KBM-7 (cell line): ENCODE results near the gene GAB1.

Source experiments
- DNase-seq: peaks from one replicate; pipeline ENCODE4 v3.0.0-alpha.2; 2015
- in situ Hi-C: fragments of 300-500 bp; cut with MboI; formaldehyde crosslinking; loops from 2 replicates; pipeline ENCODE4 v1.14.3; 2020; ENCODE audit warnings: low sequenced_read_pairs, low pct_unique_long_range_greater_than_20kb, mixed read lengths

GAB1 gene

DNA sequence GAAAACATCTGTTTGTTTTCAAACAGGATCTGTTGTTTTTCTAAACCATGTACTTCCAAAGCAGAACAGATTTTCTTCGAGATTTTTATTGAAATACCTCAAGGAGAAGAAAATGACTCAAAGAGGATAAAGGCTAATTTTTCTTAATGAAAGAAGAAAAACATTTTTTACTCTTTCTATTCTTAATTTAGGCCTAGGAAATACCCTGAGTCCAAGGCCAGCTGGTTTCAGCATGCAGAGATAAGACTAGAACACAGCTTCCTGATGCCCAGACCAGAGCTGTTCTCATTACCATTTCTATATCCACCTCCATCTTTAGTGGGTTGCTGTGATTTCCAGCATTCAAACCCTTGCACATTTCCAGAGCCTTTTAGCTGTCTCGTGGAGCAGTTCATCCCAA is 18.3 kb downstream of the GAB1 start:
- in situ Hi-C loops, result no loop called here

DNA sequence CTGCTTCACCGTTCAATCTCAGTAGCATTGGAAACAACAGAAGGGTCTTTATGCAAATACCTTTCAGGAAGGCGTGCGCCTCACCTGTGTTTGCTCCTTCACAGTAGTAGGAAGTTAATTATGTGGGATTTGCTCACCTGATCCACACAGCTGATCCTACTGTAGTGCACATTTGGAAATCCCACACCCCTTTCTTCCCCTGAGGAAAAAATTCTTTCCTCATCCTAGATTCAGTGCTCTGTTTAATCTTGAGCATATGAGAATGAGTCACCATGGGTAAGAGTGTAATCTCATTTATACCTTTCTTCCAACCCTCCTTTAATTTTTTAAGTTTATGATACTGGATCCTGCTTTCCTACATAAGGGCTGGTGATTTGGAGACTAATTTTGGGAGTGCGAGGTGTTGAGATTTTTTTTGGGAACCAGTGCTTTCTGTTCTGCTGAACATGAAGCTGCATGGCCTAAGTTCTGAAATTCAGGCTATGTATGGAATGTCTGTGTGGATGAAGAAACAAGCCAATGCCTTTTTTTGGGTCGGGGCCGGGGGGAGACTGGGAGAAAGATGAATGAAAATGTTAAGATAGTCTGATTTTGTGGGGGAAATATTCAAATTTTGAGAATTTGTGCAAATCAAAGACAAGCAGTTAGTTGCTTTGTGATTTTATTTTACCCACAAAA is 19.0 kb downstream of the GAB1 start:
- no peak for DNase-seq
- in situ Hi-C loops, result no loop called here

More for the DNA sequence above, 18.3 kb downstream of the GAB1 start:
- DNase-seq, result no peak

DNA sequence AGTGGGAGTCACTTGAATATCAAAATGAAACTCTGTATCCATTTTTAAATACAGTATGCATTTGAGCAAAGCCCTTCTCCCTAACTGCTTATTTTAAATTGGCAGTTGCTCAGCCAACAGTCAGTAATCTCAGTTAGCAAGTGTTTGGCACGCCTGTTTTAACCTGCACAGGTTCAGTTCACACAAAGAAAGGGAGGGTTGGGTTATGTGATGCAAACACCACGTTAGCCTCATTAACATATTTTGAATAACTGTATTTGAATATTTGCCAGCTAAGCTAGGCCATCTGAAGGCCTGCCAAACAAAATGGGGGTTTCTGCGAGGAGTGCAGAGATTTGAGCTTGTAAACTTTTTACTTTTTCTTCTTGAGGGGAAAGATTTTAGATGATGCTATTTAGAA is 19.8 kb downstream of the GAB1 start:
- in situ Hi-C loops, result no loop called here
- no peak for DNase-seq

DNA sequence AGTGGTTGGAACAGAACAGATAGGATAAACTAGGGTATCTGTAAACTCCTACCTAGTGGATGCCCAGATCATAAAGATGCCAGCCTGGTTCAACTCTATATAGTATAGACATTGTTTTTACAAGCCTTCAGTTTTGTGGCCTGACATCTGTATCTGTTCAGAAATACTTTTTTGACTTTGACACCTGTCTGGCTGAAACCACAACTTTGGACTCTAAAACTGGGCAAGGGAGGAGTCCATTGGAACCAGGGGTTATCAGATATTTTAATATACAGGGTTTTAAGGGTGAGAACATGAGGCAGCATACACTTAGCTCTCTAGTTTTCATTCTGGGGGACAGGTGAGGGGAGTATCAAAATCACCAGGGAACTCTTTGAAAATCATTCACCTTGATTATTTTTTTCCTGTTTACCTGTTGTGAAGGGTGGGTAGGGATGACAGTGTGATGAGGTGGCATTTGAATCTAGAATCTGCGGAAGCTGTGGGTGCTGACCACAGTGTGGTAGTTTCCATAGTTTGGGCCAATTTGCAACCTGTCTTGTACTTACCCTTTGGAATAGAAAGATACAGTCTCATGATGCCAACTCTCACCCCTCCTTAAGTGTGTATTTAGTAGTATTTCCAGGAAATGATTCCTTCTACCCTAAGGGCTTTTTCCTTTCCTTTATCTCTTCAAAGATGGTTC is 20.6 kb downstream of the GAB1 start:
- no peak for DNase-seq
- in situ Hi-C loops, result no loop called here

DNA sequence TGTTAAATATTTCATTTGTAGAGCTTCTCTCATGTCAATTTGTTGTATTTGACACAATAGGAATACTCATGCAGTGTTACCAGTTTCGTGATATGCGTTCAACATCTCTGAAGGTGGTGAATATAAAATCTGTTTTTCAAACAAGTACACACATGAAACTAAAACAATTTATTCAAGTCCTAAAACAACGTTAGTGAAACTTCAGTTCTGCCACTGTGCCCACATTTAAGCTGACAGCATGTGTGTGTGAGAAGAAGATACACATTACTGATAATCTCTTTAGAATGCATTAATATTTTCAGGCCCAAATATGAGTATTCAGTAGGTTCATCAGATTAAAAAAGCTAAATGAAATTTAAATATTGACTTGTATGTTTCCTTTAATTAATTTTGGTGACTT is 21.7 kb downstream of the GAB1 start:
- in situ Hi-C loops, result no loop called here
- DNase-seq, result no peak

DNA sequence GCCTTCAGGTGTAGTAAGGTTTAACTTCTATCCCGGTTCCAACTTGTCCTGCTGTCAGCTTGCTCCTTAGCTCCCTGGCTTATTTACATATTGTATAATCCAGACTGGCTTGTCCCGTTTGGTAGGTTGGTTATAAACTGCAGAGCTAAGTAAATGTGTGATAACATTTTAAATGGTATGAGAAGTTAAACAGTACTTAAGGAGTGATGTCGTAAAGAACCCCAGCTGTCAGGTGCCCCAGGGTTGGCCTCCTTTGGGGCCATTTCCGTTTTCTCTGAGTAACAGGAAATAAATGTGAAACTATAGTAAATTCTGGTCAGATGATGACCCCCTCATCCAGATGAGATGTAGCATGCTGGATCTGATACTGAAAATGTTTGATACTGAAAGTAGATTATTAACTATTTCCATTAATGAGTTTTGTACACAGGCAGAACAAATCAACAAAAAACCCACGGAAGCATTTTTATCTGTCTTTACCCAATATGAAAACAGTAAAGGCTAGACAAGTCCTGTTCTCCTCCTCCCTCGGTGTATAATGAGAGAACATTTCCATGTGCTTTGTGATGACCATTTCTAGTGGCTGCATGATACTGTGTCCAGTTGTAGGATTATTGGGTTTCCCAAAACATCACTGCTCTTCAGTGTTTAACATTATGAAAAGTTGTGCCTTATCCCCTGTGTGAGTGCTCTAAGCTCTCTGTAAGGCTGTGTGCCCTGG is 22.4 kb downstream of the GAB1 start:
- in situ Hi-C loops, result no loop called here
- DNase-seq, result peak; percentile 62

DNA sequence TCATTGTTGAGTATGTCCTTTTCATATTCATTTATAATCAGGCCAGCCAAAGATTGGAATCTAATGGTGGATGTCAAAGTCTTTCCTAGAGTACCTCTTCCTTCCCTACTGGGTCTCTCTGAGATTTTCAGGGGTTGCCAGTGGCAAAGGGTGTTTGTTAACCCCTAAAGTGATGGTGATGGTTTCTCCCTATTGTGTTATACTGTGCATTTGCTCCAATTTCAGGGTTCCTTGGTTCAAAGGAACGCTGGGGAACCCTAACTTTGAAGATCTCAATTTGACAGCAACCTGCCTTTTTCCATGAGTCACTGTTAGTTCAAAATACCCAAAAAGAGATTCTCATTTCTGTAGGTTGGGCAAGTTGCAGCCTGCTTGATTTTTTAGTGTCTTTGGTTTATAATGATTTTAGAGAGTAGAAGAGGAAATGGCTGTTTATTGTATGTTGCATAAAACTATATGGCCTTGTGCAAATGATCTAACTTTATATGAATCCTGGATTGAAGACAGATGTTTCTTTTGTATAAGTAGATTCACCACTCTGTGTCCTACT is 23.0 kb downstream of the GAB1 start:
- in situ Hi-C loops, result no loop called here
- DNase-seq, result peak; percentile 21

DNA sequence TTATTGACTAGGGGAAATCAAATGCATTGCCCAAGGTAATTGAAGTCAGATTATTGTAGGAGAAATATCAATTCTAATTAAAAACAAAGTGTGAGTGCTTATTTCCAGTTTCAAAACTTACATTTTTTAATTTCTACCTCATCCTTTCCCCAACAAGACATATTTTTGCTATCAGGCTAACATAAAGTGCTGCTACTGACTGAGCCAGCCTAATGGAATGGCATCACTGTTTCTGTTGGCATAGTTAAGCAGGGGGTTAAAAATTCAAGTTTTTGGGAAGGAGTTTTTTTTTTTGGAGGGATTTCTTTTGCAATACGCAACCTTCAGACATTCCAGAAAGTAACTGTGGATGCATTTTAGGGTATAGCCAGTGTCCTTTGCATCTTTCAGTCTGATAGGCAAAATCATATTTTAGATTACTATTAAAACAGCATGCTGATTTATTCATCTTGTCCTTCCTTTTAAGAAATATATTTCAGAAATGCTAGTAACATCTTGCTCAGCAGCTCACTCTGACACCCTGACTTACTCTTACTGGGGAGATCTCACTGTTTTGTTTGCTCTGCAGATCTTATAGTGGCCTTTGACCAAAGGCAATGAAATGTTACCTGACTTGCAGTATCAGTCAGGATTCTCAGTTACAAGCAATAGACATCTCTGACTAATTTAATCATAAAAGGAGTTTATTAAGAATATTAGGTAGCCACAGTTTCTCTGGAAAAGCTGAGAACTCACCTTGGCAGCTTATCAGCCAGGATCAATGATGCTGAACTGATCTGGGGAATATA is 24.4 kb downstream of the GAB1 start:
- DNase-seq, result no peak
- in situ Hi-C loops, result no loop called here

DNA sequence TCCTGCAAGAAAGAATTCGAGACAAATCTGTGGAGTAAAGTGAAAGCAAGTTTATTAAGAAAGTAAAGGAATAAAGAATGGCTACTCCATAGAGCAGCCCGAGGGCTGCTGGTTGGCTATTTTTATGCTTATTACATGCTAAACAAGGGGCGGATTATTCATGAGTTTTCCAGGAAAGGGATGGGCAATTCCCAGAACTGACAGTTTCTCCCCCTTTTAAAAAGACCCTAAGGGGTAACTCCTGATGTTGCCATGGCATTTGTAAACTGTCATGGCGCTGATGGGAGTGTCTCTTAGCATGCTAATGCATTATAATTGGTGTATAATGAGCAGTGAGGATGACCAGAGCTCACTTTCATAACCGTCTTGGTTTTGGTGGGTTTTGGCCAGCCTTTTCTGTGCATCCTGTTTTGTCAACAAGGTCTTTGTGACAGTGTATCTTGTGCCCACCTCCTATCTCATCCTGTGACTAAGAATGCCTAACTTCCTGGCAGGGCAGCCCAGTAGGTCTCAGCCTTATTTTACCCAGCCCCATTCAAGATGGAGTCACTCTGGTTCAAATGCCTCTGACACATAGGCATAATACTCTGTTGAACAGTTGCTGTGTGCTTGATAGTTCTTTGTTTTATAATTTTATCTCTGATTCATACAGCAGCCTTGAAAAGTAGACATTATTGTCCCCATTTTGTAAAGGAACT is 25.8 kb downstream of the GAB1 start:
- in situ Hi-C loops, result no loop called here
- no peak for DNase-seq

DNA sequence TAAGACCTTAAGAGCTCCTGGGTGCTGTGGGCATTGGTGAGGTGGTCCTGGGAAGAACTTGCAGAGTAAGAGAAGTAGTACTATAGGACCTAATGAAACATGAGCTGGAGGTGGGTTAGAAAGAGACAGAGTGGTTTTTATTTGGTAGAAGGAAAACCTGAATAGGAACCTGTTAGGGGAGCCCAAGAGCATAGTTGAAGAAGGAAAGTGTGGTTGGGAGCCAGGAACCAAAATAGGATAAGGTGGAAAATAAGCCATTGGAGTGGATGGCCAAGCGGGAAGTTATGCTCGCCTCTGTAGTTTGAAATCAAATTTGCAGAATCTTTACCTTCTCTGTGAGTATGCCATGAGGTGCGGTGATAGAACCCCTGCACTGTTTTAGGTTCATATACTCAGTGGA is 26.7 kb downstream of the GAB1 start:
- in situ Hi-C loops, result no loop called here
- no peak for DNase-seq

DNA sequence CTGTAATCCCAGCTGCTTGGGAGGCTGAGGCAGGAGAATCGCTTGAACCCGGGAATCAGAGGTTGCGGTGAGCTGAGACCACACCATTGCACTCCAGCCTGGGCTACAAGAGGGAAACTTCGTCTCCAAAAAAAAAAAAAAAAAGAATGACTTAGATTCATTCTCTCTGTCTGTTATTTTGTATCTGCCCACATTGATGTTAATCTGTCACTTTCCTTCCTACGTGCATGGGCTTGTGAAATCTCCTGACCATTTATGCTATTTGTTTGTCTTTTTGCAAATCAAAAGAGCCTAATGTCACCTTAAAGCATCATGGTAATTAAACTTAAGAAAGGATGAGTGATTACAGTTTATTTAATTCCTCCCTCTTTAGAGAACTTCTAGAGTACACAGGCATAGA is 27.4 kb downstream of the GAB1 start:
- DNase-seq, result no peak
- in situ Hi-C loops, result no loop called here

DNA sequence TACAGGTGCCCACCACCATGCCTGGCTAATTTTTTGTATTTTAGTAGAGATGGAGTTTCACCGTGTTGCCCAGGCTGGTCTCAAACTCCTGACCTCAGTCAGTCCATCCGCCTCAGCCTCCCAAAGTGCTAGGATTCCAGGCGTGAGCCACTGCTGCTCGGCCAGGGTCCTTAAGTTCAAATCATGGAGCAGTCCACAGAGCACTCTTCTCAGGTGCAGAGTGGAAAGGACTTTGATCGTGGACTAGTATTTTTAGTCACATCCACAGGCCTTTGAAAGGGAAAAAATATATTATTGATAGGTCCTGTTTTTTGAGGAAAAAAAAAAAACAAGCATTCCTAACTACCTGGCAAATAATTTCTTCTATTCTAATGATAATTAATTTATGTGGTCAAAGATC is 31.2 kb downstream of the GAB1 start:
- in situ Hi-C loops, result no loop called here
- DNase-seq, result no peak

DNA sequence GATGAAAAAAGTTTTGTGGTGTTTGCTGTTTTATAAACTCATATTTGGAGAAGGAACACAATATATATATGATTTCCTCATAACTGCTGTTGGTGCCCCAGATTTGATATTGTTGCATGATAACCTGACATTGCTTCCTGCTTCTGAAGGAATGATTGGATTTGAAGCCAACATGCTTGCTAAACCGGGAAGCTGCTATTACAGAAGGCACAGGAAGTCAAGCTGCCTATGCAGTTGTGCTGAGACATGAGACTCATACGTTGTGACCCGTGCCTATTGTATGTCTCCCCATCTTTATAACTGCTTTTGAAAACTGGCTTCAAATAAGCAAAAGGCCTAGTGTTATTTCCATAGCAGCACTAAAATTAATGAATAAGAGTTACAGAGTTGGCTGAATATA is 32.9 kb downstream of the GAB1 start:
- no peak for DNase-seq

DNA sequence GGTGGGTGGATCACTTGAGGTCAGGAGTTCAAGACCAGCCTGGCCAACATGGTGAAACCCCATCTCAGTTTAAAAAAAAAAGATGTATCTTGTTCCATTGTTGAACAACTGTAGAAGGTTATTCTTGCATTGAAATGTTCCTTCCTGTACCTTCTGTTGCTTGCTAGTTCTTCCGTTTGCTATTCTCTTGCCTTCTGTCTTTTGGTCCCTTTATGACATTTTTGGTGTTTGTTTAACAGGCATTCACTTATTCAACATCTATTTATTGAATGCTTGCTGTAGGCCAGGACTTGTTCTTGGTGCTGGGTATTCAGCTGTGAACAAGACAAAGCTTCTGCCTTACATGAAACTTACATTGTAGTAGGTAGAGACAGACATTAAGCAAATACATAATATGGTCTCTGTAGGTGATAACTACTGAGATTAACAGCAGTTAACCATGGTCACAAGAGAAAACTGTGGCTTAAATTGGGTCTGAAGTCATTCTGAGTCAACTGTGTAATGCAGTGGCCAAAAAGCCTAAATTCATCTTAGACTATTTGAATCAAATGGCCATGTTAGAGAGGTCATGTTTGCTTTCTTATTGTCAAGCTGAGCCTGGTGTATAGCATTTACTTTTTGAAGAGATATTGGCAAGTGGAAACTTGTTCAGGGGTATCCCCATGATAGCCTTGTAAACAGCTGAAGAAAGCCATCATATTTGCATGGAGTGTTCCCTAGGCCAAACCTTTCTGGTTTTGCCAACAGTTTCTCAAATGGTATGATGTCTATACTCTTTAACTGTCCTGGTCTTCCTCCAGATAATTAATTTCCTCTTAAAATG is 35.6 kb downstream of the GAB1 start:
- in situ Hi-C loops, result no loop called here
- no peak for DNase-seq

More for the DNA sequence above, 32.9 kb downstream of the GAB1 start:
- in situ Hi-C loops, result no loop called here

DNA sequence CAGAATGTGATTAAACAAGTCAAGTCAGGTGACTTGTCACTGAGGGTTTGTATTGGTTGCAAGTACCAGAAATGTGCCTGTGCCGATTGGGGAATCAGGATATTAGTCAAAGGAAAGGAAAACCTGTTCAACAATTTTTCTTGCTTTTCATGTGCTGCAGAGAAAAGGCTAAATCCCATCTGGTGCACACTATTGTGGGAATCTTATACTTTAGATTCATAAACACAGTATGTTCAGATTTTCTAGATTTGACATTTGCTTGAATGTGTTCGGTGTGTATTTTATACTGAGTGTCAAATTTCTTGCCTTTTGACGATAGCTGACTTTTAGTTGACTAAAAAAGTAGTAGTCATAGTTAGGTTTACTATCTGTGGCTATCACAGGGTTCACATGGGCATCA is 37.6 kb downstream of the GAB1 start:
- no peak for DNase-seq
- in situ Hi-C loops, result no loop called here

DNA sequence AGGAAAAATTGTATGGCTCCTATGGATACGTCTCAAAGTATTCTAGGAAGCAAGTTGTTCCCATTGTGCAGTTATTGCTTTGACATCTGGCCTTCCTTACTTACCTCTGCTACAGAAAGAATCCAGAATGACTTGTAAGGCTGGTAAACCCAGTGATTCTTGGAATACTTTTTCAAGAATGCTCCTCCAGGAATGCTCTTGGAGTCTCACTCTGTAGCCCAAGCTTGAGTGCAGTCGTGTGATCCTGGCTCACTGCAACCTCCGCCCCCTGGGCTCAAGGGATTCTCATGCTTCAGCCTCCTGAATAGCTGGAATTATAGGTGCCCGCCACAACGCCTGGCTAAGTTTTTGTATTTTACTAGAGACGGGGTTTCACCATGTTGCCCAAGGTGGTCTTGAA is 38.1 kb downstream of the GAB1 start:
- in situ Hi-C loops, result no loop called here
- DNase-seq, result no peak

DNA sequence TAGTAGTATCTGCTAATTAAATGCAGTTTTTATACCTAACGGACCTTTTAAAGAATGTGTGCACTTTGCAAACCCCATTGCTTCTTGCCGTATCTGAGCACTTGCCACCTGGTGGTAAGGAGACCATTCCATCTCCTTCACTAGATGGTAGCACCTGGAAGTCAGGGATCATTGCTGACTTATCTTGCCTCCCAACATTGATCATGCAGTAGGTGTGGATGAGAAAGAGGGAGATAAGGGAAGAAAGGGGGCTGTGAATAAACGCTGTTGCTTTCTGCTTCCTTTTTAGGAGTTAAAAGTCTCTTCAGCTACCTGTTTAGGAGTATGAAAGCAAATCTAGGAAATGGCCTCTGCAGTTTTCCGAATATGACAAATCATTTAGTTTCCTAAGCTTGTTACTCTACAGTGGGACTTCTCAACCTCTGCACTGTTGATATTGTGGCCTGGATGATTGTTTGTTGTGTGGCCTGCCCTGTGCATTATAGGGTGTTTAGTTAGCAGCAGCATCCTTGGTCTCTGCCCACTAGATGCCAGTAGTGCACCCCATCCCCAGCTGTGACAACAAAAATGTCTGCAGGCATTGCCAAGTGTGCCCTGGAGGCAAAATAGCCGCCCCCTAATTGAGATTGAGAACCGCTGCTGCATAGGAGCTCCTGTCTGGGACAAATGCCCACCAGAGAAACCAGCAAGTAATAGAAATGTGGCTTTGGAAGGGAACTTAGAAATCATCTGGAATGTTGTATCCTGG is 38.8 kb downstream of the GAB1 start:
- DNase-seq, result peak; percentile 38
- in situ Hi-C loops, result no loop called here
